GM19099 (cell line): ENCODE measurements around the gene GRIK4.

ENCODE experiments used
- POLR2A ChIP-seq: IDR thresholded peaks from 3 replicates; pipeline ENCODE4 v1.6.1; 2011; ENCODE audit warnings: low read depth; ENCODE audit not compliant: insufficient read length; ENCODE audit errors: extremely low read depth

Gene GRIK4

GRCh38 chr11:120682332-120682649, 170.7 kb downstream of the GRIK4 start:
- TF ChIP-seq POLR2A: no peak

GRCh38 chr11:120682866-120683265, 171.3 kb downstream of the GRIK4 start:
- TF ChIP-seq POLR2A: no peak

DNA sequence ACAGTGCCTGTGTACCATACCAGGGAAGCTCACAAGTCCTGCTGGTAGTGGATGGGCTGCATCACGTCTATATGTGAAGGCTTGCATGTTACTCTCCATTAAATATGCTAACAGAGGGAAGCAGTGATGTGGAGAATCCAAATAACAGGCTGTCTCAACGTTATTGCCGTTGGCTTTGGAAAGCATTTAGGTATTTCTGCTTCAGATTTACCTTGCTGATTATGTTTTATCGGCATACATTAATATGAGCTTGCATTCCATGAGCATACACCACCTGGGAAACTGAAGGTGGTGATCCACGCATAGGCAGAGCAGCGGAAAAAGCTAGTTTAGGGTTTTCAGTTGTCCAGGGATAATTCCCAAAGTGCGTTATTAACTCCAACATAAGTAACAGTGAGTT, 175.0 kb downstream of the GRIK4 start:
- no peak for TF ChIP-seq POLR2A

- no peak for TF ChIP-seq POLR2A
Measured at GRCh38 chr11:120688163-120688562, 176.6 kb downstream of the GRIK4 start.

DNA sequence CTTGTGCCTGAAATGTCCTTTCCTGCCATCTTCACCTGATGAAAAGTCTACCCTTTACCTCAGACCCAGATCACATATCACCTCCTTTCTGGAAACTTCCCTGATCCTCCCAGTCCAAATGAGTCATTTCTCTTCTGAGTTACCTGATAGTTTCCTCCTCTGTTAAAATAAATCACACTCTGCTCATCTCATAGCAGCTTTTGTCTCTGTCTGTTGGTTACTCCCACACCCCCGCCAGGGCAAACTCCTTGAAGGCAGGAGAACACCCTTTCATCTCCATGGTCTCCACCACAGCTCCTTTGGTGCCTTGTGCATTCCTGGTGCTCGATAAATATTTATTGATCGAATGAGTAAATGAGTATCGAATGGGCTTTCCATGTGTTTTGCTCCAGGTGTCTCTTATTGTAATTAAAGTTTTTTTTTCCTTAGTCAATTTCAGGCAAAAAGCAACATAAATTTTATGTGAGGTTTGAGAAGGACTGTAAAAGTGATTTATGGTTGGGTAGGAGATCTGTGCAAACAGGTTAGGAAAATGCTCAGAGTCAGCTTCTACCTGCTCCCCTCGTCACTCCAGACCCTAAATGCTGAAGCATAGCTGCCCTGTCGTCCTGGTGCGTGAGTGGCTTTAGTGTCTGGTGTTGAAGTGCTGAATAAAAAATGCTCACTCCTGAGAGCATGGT, 178.2 kb downstream of the GRIK4 start:
- no peak for TF ChIP-seq POLR2A

GRCh38 chr11:120690406-120690805, 178.9 kb downstream of the GRIK4 start:
- no peak for TF ChIP-seq POLR2A

DNA sequence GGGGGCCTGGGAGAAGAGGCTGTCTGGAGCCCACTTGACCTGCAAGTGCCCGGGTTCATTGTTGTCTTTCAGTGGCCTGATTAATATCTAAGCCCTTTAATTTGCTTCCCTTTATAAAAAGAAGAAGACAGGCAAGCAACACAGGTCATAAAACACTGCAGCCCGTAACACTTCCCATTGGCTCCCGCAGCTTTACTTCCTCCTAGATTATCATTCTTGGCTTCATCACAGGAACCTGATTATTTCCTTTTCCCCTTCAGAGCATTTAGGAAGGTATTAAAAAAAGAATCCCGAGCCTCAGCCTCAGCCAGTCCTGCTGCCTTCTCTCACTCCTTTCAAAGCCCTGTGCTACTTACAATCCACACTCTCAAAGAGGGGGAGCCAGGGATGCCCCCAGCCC, 183.2 kb downstream of the GRIK4 start:
- TF ChIP-seq POLR2A: no peak

DNA sequence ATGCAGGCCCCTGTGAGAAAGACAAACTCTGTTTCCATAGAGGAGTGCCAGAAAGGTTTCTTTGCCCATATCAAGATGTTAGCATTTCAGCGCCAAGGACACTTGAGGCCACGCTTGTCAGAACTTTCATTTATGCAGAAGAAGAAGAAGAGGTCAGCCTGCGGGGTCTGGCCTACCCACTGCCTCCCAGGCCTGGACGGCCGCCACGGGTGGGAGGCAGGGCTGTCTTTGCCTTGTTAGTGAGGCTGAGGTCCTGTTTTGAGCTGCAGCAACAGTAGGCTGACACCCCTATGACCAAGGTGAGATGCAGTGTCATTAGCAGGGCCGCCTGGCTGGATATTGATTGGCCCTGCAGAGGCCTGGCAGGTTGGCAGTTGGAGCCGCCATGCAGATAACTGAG, 183.9 kb downstream of the GRIK4 start:
- TF ChIP-seq POLR2A: no peak

DNA sequence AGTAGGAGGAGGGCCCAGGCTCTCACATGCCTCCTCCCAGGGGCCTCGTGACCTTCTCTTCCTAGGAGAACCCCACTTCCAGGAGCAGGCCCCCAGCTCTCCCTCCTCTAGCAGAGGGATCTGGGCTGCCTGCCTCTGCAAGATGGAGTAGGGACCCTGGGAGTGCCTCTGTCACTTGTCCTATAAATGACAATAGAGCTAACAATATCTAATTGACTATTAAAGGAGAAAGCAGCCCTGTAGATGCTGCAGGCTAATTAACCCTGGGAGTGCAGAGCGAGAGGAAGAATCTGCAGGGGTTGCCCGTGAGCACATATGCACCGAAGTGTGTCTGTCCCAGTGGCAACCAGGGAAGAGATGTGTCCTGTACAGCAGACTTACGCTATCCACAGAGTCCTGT, 184.4 kb downstream of the GRIK4 start:
- no peak for TF ChIP-seq POLR2A

DNA sequence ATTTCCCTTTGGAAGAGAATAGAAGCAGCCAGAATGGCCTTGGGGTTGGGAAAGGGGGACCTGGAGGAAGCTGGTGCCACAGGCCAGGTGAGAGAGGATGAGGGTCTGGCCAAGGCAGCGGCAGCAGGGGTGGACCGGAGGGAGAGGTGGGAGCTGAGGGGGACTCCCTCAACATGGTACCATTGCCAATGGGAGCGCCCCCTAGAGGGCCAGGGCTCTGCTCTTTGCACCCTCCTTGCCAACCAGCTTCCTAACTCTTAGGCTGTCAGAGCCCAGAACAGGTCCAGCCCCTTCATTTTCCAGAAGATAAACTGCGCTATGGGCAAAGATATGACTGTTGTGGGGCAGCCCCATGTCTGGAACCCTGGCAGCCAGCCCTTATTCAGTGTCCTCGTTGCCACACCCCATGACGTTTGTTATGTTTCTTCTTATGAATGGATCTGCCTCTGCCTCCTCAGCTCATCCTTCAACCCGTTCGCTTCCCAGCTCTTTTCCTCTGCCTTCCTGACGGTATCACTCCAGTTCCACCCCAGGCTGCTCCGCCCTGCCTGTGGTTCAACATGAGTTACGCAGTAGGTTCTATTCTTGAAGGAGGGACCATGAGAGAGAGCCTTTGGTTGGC, 185.2 kb downstream of the GRIK4 start:
- no peak for TF ChIP-seq POLR2A

DNA sequence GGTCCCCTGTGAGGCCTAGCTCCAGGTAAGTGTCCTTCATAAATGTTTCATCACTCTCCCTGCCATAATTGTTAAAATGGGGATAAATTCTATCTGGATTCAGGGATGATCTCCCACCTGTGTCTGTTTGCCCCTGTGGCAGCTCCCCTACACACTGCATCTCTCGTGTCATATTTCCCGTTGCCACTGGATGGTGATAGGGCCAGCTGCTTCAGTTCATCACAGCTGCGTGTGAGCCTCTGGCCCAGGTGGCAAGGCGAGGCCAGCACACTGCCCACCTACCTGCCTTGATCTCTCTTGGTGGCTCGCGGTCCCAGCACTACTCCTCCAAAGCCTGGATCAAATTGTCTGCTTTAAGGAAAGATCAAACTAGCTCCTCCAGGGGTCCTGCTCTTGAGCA, 187.4 kb downstream of the GRIK4 start:
- TF ChIP-seq POLR2A: no peak

DNA sequence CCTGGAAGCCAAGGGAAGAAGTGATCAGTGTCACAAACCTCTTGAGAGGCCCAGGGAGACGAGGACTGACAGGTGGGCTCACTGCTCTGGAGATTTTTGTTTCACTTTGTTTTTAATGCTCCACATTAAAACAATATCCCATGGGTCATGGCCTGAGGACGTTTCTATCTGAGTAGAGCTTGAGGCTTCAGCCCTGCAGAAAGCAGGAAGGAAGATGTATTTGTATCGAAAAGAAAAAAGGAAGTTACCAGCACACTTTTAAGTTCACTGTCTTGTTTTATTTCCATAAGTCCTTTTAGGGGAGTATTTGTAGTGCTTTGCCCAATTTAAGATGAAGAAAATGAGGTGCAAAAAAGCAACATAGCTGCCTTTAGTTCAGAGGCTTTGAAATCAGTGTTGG, 191.1 kb downstream of the GRIK4 start:
- no peak for TF ChIP-seq POLR2A

DNA sequence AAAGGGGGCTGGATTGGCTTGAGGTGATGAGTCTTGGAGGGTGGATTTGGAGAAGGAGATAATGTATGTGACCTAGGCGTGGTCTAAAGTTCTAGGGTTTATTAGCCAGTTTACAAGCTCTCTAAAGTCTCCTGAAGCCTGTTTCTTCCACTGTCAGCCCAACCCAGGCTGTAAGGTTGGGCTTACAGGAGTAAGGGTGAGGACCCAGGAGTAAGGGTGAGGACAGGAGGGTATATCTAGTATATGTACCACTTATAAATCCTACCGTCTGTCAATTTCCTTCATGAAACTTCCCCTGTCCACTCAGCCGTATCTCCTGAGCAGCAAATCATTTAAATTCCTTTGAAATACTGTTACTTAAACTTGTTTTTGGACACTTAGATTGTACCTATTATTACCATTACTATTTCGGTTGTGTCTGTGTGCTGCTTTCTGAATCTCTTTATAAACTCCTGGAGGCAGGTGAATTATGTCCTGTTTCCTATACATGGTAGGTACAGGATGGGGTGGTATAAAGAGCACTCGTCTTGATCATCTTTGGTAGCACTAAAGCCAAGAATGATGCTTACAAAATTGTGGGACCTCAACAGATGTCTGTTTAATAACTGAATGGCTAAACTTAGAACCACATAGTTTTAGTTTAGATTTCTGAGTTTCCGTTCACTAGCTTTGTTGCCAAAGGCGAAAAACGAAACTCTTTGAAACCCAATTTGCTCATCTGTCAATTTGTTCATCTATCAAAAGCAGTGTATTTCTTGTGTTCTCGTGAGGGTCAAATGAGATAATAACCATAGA, 192.0 kb downstream of the GRIK4 start:
- no peak for TF ChIP-seq POLR2A

- no peak for TF ChIP-seq POLR2A
Measured at GRCh38 chr11:120704256-120704750, 192.8 kb downstream of the GRIK4 start.

DNA sequence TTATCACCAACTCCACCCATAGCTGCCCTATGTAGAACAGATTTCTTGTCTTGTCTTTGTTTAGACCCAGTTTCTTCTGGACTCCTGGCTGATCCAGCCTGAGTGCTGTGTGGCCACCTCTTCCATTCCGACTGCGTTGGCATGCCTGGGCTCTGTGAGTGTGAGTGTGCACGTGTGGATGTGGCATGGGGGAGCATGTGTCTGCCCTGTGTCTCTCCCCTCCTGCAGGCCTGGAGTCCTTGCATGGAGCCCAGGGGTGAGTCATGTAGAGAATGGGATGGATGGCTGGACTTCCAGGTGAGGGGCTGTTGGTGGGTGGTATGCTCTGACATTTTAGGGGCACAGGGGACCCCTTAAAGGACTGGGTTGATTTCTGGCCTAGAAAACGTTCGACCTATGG, 194.7 kb downstream of the GRIK4 start:
- TF ChIP-seq POLR2A: no peak

- TF ChIP-seq POLR2A: no peak
Measured at GRCh38 chr11:120707098-120707497, 195.6 kb downstream of the GRIK4 start.
